ENCODE measurements around the gene PFDN2.

DNA sequence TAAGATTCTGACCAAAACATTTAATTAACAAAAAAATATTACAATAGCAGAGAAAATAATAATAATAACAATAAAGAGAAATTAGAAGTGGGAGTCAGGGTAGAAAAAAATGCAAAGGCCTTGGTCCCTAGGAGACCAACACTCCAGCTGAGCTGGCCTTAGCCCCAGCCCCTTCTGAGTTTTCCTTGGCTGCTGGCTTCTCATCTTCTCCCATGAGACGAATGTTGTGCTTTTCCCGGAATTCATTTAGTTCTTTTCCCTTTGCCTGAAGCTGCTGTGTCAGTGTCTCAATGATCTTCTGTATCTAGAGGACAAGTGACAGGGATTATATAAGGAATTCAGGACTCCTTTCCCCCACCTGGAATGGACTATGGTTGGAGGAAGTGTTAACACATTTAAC is 17.3 kb downstream of the PFDN2 start:
- TF ChIP-seq, protein P1, sequence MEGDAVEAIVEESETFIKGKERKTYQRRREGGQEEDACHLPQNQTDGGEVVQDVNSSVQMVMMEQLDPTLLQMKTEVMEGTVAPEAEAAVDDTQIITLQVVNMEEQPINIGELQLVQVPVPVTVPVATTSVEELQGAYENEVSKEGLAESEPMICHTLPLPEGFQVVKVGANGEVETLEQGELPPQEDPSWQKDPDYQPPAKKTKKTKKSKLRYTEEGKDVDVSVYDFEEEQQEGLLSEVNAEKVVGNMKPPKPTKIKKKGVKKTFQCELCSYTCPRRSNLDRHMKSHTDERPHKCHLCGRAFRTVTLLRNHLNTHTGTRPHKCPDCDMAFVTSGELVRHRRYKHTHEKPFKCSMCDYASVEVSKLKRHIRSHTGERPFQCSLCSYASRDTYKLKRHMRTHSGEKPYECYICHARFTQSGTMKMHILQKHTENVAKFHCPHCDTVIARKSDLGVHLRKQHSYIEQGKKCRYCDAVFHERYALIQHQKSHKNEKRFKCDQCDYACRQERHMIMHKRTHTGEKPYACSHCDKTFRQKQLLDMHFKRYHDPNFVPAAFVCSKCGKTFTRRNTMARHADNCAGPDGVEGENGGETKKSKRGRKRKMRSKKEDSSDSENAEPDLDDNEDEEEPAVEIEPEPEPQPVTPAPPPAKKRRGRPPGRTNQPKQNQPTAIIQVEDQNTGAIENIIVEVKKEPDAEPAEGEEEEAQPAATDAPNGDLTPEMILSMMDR (IDR thresholded peaks at IDR 0.05), result no peak
- no peak for TF ChIP-seq EZH2 (IDR thresholded peaks at IDR 0.05)
